Panc1 (cell line): Measurements from ENCODE around the gene RIC3. TPM values are rescaled to one million over a fixed set of nuclear protein-coding genes. Genes with fewer than 3 reads are reported as not detected.

ENCODE experiments used
- ATAC-seq: fragments of 200-7000 bp; cut with Tn5 transposase; 2 replicates; pipeline ENCODE4 v1.9.1; 2020; ENCODE audit warnings: mild to moderate bottlenecking, moderate library complexity
- BruUV-seq: library from RNA; stranded (reverse); fragments of 400-500 nt; replicated peaks from 2 replicates; lab custom pipeline; 2021; lab: Mats Ljungman, UMichigan
- CTCF ChIA-PET: fragments of 300-600 bp; sonication (Branson Sonifier 250); formaldehyde crosslinking; loops from one replicate; lab custom pipeline; 2022; ENCODE audit warnings: antibody characterized with exemption; lab: Charles Lee
- POLR2A ChIA-PET: fragments of 300-600 bp; sonication (Branson Sonifier 250); formaldehyde crosslinking; loops from one replicate; lab custom pipeline; 2022; ENCODE audit warnings: antibody characterized with exemption; lab: Charles Lee
- DNase-seq: peaks from one replicate; pipeline ENCODE4 v3.0.0-alpha.2; 2010; ENCODE audit warnings: low read depth, low spot score
- H3K27ac ChIP-seq: 2 replicates; pipeline ENCODE4 v1.5.1; 2011; ENCODE audit warnings: mild to moderate bottlenecking, low read length, inconsistent platforms
- H3K27me3 ChIP-seq: fragments of 200-500 bp; sonication (Bioruptor generic); 2 replicates; pipeline ENCODE4 v1.6.0; 2014; ENCODE audit warnings: low read length, inconsistent platforms; ENCODE audit not compliant: control insufficient read depth, insufficient read depth
- H3K36me3 ChIP-seq: fragments of 200-500 bp; sonication (Bioruptor generic); 2 replicates; pipeline ENCODE4 v1.5.1; 2014; ENCODE audit warnings: inconsistent platforms, mild to moderate bottlenecking, low read length, moderate library complexity; ENCODE audit not compliant: control insufficient read depth, insufficient read depth
- H3K4me1 ChIP-seq: 2 replicates; pipeline ENCODE4 v1.5.1; 2011; ENCODE audit warnings: inconsistent platforms, mild to moderate bottlenecking, low read length, moderate library complexity; ENCODE audit not compliant: control insufficient read depth, insufficient read depth
- H3K4me3 ChIP-seq, 2 experiments: 2 replicates each; pipeline ENCODE4 v1.5.1; 2011 to 2012; ENCODE audit warnings: low read depth in 2 of 2, low read length in 2 of 2, mild to moderate bottlenecking in 2 of 2, inconsistent platforms in 1 of 2, moderate library complexity in 1 of 2
- H3K9me3 ChIP-seq: fragments of 200-500 bp; sonication (Bioruptor generic); 2 replicates; pipeline ENCODE4 v1.5.1; 2014; ENCODE audit warnings: low read depth, mild to moderate bottlenecking, inconsistent platforms, low read length, moderate library complexity; ENCODE audit not compliant: control insufficient read depth, insufficient read depth
- POLR2AphosphoS5 ChIP-seq: IDR thresholded peaks from 2 replicates; pipeline ENCODE4 v1.6.1; 2012; ENCODE audit warnings: mild to moderate bottlenecking, low read depth, low read length, moderate library complexity
- REST ChIP-seq, 2 experiments: IDR thresholded peaks; 2 replicates each; pipeline ENCODE4 v1.6.1; 2011 to 2012; ENCODE audit warnings: low read depth in 2 of 2, control low read depth in 1 of 2, low read length in 1 of 2, mild to moderate bottlenecking in 1 of 2, moderate library complexity in 1 of 2; ENCODE audit not compliant: insufficient read depth in 1 of 2
- SIN3A ChIP-seq: IDR thresholded peaks from 2 replicates; pipeline ENCODE4 v1.6.1; 2012; ENCODE audit warnings: low read depth, mild to moderate bottlenecking, low read length, moderate library complexity, borderline replicate concordance; ENCODE audit not compliant: insufficient read depth
- TCF7L2 ChIP-seq: IDR thresholded peaks from 2 replicates; pipeline ENCODE4 v1.6.1; 2011; ENCODE audit warnings: mild to moderate bottlenecking, low read depth, low read length, inconsistent platforms
- in situ Hi-C: cut with HindIII; loops from 2 replicates; pipeline ENCODE4 v1.10.0; 2016; ENCODE audit warnings: low sequenced_read_pairs, low pct_unique_long_range_greater_than_20kb
- intact Hi-C: fragments of 100-400 bp; cut with micrococcal nuclease; formaldehyde crosslinking; loops from one replicate; pipeline ENCODE4 v1.10.0; 2022; ENCODE audit not compliant: unreplicated experiment
- total RNA-seq: library from RNA; stranded (reverse); gene quantifications from one replicate; pipeline ENCODE4 v1.2.1, GENCODE V29; 2021; ENCODE audit not compliant: unreplicated experiment
- TF ChIP-seq, protein P1 (sequence below): fragments of 450-650 bp; IDR thresholded peaks from 2 replicates; pipeline ENCODE4 v1.5.1; 2017; ENCODE audit warnings: mild to moderate bottlenecking

RIC3 gene
- total RNA-seq, 1 experiment from 2014 or later, result 4.2 TPM

GRCh38 chr11:8080069-8080670, 88.7 kb downstream of the RIC3 start:
- TF ChIP-seq SIN3A, result no peak
- TF ChIP-seq, protein P1, sequence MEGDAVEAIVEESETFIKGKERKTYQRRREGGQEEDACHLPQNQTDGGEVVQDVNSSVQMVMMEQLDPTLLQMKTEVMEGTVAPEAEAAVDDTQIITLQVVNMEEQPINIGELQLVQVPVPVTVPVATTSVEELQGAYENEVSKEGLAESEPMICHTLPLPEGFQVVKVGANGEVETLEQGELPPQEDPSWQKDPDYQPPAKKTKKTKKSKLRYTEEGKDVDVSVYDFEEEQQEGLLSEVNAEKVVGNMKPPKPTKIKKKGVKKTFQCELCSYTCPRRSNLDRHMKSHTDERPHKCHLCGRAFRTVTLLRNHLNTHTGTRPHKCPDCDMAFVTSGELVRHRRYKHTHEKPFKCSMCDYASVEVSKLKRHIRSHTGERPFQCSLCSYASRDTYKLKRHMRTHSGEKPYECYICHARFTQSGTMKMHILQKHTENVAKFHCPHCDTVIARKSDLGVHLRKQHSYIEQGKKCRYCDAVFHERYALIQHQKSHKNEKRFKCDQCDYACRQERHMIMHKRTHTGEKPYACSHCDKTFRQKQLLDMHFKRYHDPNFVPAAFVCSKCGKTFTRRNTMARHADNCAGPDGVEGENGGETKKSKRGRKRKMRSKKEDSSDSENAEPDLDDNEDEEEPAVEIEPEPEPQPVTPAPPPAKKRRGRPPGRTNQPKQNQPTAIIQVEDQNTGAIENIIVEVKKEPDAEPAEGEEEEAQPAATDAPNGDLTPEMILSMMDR, result no peak
- no peak for TF ChIP-seq POLR2AphosphoS5
- no peak for TF ChIP-seq TCF7L2
- TF ChIP-seq REST (IDR thresholded peaks at IDR 0.05; ENCODE audit: insufficient read depth in 1 of 2, low read depth in 2 of 2, low read length in 1 of 2), result no peak
- no peak overlapping the region for H3K27ac ChIP-seq
- DNase-seq, result no peak
- no peaks in the 10 kb centered on the region; the same call in 1 of the 2 replicates for H3K4me1 ChIP-seq
- in situ Hi-C loops, result no loop called here
- POLR2A ChIA-PET, result no interaction called here
- CTCF ChIA-PET, result interaction anchor here (0.6 kb wide), 1 partner anchor 10 kb away, joined by 4 read pairs; no protein-coding TSS in a partner anchor
- H3K27me3 ChIP-seq, result peaks cover 18% of the 10 kb centered on the region
- ATAC-seq, result peak; percentile 24
- H3K9me3 ChIP-seq, result no peaks in the 10 kb centered on the region
- intact Hi-C loops, result no loop called here
- peak overlapping the region; percentile 41 to 56; a peak in 3 of 4 replicates for H3K4me3 ChIP-seq
- no peaks in the 10 kb centered on the region for H3K36me3 ChIP-seq
- no TSS peak for BruUV-seq

GRCh38 chr11:8079111-8079675, 89.6 kb downstream of the RIC3 start:
- DNase-seq (no peak), ATAC-seq (no peak)
- Histone ChIP-seq H3K4me3 (no peak overlapping the region), H3K27me3 (peaks cover 20% of the 10 kb centered on the region), H3K27ac (no peak overlapping the region), H3K9me3 (no peaks in the 10 kb centered on the region), H3K36me3 (no peaks in the 10 kb centered on the region), H3K4me1 (no peaks in the 10 kb centered on the region; the same call in 1 of the 2 replicates)
- intact Hi-C loops (no loop called here), in situ Hi-C loops (no loop called here)
- TF ChIP-seq TCF7L2 (no peak), REST (IDR thresholded peaks at IDR 0.05; ENCODE audit: insufficient read depth in 1 of 2, low read depth in 2 of 2, low read length in 1 of 2) (no peak), POLR2AphosphoS5 (no peak), SIN3A (no peak)
- TF ChIP-seq, protein P1, result no peak
- ChIA-PET CTCF (interaction anchor here (0.6 kb wide), 1 partner anchor 45 kb away, joined by 3 read pairs; no protein-coding TSS in a partner anchor), POLR2A (no interaction called here)
- no TSS peak for BruUV-seq
